Measurements from ENCODE around the gene IGSF9. TPM values are rescaled to one million over a fixed set of nuclear protein-coding genes. Genes with fewer than 3 reads are reported as not detected.
A peak's percentile ranks its signal among the peaks of the same experiment; 100 is the strongest.

Gene IGSF9
- total RNA-seq, 5 donors from 2014 or later (not counting 1 experiment from before 2014, with no cell fraction given) = 0.06 to 0.16 (median 0.12) TPM; not detected in 2

DNA sequence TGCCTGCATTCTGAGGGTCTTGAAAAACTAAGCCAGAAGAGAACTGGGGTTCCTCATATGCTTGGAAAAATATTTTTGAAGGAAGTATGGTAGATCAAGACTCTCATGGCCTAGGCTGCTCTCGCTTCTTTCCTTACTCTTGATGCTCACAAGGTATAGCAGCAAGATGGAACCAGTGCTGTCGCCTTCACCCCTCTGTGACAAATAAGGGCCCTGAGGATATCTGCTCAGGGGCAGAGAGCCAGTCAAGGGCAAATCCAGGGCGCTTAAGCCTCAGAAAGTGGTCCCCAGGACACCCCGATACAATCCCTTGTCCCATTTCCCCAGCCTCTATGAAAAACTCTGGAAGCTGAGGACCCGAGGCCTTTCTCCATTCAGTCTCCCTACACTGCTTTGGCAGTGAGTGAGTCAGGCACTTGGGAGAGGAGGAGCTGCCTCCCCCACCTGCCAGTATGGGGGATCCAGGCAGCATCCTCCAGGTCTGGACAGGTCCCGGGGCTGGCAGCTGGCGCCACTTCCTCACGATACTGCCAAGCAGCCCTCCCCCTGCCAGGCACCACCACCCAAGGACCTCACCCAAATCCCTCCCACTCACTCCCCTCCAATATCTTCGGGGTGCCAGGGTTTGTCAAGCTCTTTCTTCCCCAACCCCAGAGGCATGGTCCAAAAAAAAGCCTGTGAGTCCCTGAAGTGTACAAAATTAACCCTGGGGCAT, 1.3 kb downstream of the IGSF9 start:
- ChIA-PET CTCF (interaction anchor here (0.8 to 3.4 kb wide), 2 partner anchors 51 to 148 kb away, joined by 3 to 15 read pairs; no protein-coding TSS in a partner anchor), POLR2A (no interaction called here)
- H3K36me3 Mint-ChIP-seq = no peaks in the 10 kb centered on the region
- H3K4me3 Mint-ChIP-seq = peak overlapping the region in 1 of 3 donors; percentile 74
- H3K27me3 Mint-ChIP-seq = peaks cover 32 to 40% of the 10 kb centered on the region in 2 donors
- no peak overlapping the region for H3K27ac Mint-ChIP-seq
- no peaks in the 10 kb centered on the region for H3K9me3 Mint-ChIP-seq
- ATAC-seq (replicated peaks in 1 of 4) = no peak
- no peaks in the 10 kb centered on the region for H3K9me3 ChIP-seq
- no peak for DNase-seq
- WGBS (ENCODE audit: insufficient coverage) = 74% methylated on average over 4 of the region's 9 CpGs
- H3K4me1 ChIP-seq (ENCODE audit: control insufficient read depth in 1 of 2, extremely low read depth in 1 of 2, insufficient read depth in 2 of 2, low read length in 2 of 2) = peaks cover 0 to 13% of the 10 kb centered on the region in 2 experiments
- peaks cover 7 to 13% (median 12%) of the 10 kb centered on the region in 3 donors for H3K4me1 Mint-ChIP-seq
- peaks cover 0 to 52% of the 10 kb centered on the region in 2 experiments for H3K27me3 ChIP-seq (replicated peaks in 1 of 2; ENCODE audit: control insufficient read depth in 2 of 2, extremely low read depth in 1 of 2, insufficient read depth in 2 of 2, low read length in 1 of 2)
- H3K4me3 ChIP-seq (ENCODE audit: control insufficient read depth in 1 of 2, extremely low read depth in 1 of 2, low read length in 1 of 2) = no peak overlapping the region
- no peak overlapping the region for H3K27ac ChIP-seq (ENCODE audit: low read length)
- no peaks in the 10 kb centered on the region for H3K36me3 ChIP-seq (ENCODE audit: control insufficient read depth in 2 of 2, extremely low read depth in 1 of 2, insufficient read depth in 1 of 2, low read length in 1 of 2)

DNA sequence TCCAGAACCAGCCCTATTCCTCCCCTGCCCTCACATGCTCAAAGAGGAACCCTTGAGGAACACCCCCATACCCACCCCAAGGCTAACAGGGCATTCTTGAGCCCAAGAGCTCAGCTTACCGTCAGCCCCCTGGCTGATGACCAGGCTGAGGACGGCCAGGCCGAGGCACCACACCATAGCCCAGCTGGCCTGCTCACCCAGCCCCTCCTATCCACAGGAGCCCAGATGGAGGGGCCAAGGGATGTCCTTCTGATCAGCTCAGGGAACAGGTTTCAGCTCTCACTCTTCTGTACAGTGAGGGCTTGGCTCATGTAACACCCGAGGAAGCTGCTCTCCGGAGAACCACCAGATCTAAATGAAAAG, 2.2 kb downstream of the IGSF9 start:
- DNase-seq (no peak), ATAC-seq (replicated peaks in 1 of 4) (no peak)
- WGBS (ENCODE audit: insufficient coverage) = 90% methylated on average over 3 of the region's 5 CpGs
- H3K27ac Mint-ChIP-seq = no peak overlapping the region
- no peaks in the 10 kb centered on the region for H3K9me3 ChIP-seq
- H3K27ac ChIP-seq (ENCODE audit: low read length) = no peak overlapping the region
- peaks cover 0 to 55% of the 10 kb centered on the region in 2 experiments for H3K27me3 ChIP-seq (replicated peaks in 1 of 2; ENCODE audit: control insufficient read depth in 2 of 2, extremely low read depth in 1 of 2, insufficient read depth in 2 of 2, low read length in 1 of 2)
- no peak overlapping the region for H3K4me3 Mint-ChIP-seq
- no peak overlapping the region for H3K4me3 ChIP-seq (ENCODE audit: control insufficient read depth in 1 of 2, extremely low read depth in 1 of 2, low read length in 1 of 2)
- peaks cover 7 to 13% (median 12%) of the 10 kb centered on the region in 3 donors for H3K4me1 Mint-ChIP-seq
- H3K27me3 Mint-ChIP-seq = peaks cover 35 to 42% of the 10 kb centered on the region in 2 donors
- POLR2A ChIA-PET = interaction anchor here in 1 of 2 donors (0.6 to 0.7 kb wide), 2 partner anchors 24 to 49 kb away, joined by 3 to 8 read pairs; no protein-coding TSS in a partner anchor
- H3K36me3 ChIP-seq (ENCODE audit: control insufficient read depth in 2 of 2, extremely low read depth in 1 of 2, insufficient read depth in 1 of 2, low read length in 1 of 2) = no peaks in the 10 kb centered on the region
- peaks cover 0 to 13% of the 10 kb centered on the region in 2 experiments for H3K4me1 ChIP-seq (ENCODE audit: control insufficient read depth in 1 of 2, extremely low read depth in 1 of 2, insufficient read depth in 2 of 2, low read length in 2 of 2)
- H3K9me3 Mint-ChIP-seq = no peaks in the 10 kb centered on the region
- H3K36me3 Mint-ChIP-seq = no peaks in the 10 kb centered on the region
- CTCF ChIA-PET = interaction anchor here in 1 of 2 donors (0.8 kb wide), 1 partner anchor 150 kb away, joined by 8 read pairs; no protein-coding TSS in a partner anchor

DNA sequence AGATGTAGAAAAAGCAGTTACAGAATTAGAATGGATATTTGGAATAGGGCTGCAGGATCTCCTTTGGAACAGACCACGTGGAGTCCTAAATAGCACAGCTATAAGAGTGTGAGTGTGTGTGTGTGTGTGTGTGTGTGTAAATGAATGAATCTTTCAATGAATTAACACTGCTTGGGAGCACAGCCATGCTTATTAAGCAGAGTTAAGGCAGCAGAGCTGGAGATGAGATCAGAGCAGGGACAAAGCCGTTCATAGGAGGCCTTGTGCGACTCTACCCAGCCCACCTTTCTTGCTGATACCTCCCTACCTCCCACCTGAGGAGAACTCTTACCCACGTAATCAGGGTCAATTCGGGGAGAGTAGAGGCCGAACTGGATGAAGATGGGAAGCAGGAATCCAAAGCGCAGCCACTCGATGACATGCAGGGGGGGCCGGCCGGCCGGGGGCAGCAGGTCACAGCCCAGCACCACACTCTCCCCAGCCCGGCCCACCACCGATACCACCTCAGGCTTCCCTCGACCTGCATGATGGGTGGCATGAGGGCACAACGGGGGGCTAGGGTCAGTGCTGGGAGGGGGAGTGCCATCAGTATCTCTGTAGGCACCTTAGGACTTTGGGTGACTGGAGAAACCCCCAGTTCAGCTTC, 2.7 kb downstream of the IGSF9 start:
- CTCF ChIA-PET = interaction anchor here in 1 of 2 donors (0.8 kb wide), 1 partner anchor 150 kb away, joined by 8 read pairs; no protein-coding TSS in a partner anchor
- Histone ChIP-seq H3K27me3 (replicated peaks in 1 of 2; ENCODE audit: control insufficient read depth in 2 of 2, extremely low read depth in 1 of 2, insufficient read depth in 2 of 2, low read length in 1 of 2) (peaks cover 0 to 56% of the 10 kb centered on the region in 2 experiments), H3K9me3 (no peaks in the 10 kb centered on the region), H3K4me1 (ENCODE audit: control insufficient read depth in 1 of 2, extremely low read depth in 1 of 2, insufficient read depth in 2 of 2, low read length in 2 of 2) (peaks cover 0 to 13% of the 10 kb centered on the region in 2 experiments), H3K36me3 (ENCODE audit: control insufficient read depth in 2 of 2, extremely low read depth in 1 of 2, insufficient read depth in 1 of 2, low read length in 1 of 2) (no peaks in the 10 kb centered on the region), H3K4me3 (ENCODE audit: control insufficient read depth in 1 of 2, extremely low read depth in 1 of 2, low read length in 1 of 2) (no peak overlapping the region), H3K27ac (ENCODE audit: low read length) (no peak overlapping the region)
- Mint-ChIP-seq H3K27ac (peak overlapping the region in 1 of 2 donors; percentile 55), H3K4me3 (no peak overlapping the region), H3K27me3 (peaks cover 35 to 42% of the 10 kb centered on the region in 2 donors), H3K36me3 (no peaks in the 10 kb centered on the region), H3K4me1 (peaks cover 7 to 13% (median 12%) of the 10 kb centered on the region in 3 donors), H3K9me3 (no peaks in the 10 kb centered on the region)
- POLR2A ChIA-PET = interaction anchor here in 1 of 2 donors (0.6 to 0.7 kb wide), 2 partner anchors 25 to 49 kb away, joined by 3 to 8 read pairs; no protein-coding TSS in a partner anchor
- WGBS (ENCODE audit: insufficient coverage) = 62% methylated on average over 2 of the region's 15 CpGs
- DNase-seq = no peak
- ATAC-seq (replicated peaks in 1 of 4) = no peak

DNA sequence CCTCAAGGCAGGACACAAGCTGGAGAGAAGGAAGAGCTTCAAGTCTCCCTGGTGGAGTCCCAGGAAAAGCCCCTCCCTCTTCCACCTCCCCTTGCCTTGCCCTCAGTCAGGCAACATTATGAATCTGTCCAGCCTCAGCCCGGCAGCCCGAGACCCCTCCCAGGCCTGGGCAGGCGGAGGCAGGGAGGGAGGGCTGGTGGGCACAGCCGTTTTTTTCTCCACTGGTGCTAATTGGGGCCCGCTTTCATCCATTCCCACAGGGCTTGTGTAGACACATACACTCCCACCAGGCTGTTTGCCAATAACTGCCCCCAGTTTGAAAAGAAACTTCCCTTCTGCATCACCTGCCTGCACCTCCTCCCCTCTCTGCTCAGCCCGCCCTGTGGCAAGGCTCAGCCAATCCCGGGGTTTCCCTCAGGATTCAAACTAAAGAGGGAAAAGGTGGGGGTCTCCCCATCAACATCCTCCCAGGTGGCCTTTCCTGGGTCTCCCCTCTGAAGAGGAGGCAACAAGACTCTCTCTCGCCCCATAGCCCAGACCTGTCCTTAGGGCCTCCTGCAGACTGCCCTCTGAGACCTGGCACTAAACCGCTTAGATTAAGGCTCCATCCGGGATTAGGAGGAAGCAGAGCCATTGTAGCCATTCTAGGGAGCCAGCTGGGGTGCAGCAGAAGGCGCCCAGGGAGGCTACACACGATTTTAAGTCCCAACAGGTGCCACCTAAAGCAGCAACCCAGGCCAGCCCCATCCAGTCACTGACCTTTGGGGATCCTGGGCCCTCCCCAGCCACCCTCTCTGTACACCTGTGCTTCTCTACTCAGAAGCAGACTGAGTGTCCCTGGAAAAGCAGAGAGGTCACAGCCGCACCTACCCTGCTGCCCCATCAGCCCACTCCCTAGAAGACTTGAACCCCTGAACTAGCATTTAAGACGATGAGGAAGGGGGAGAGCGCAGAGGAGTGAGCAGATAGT, 3.5 kb downstream of the IGSF9 start:
- no peaks in the 10 kb centered on the region for H3K9me3 ChIP-seq
- DNase-seq (no peak), ATAC-seq (replicated peaks in 1 of 4) (no peak)
- Mint-ChIP-seq H3K27ac (no peak overlapping the region), H3K27me3 (peaks cover 35 to 41% of the 10 kb centered on the region in 2 donors), H3K4me3 (no peak overlapping the region), H3K9me3 (no peaks in the 10 kb centered on the region), H3K36me3 (no peaks in the 10 kb centered on the region), H3K4me1 (peaks cover 8 to 16% (median 12%) of the 10 kb centered on the region in 3 donors)
- H3K27ac ChIP-seq (ENCODE audit: low read length) = no peak overlapping the region
- no peak overlapping the region for H3K4me3 ChIP-seq (ENCODE audit: control insufficient read depth in 1 of 2, extremely low read depth in 1 of 2, low read length in 1 of 2)
- ChIA-PET POLR2A (interaction anchor here in 1 of 2 donors (0.5 kb wide), 1 partner anchor 37 kb away, joined by 3 read pairs; no protein-coding TSS in a partner anchor), CTCF (interaction anchor here in 1 of 2 donors (0.6 kb wide), 1 partner anchor 935 kb away, joined by 3 read pairs; no protein-coding TSS in a partner anchor)
- H3K27me3 ChIP-seq (replicated peaks in 1 of 2; ENCODE audit: control insufficient read depth in 2 of 2, extremely low read depth in 1 of 2, insufficient read depth in 2 of 2, low read length in 1 of 2) = peaks cover 0 to 64% of the 10 kb centered on the region in 2 experiments
- H3K36me3 ChIP-seq (ENCODE audit: control insufficient read depth in 2 of 2, extremely low read depth in 1 of 2, insufficient read depth in 1 of 2, low read length in 1 of 2) = no peaks in the 10 kb centered on the region
- 78% methylated on average over 11 of the region's 15 CpGs for WGBS (ENCODE audit: insufficient coverage)
- H3K4me1 ChIP-seq (ENCODE audit: control insufficient read depth in 1 of 2, extremely low read depth in 1 of 2, insufficient read depth in 2 of 2, low read length in 2 of 2) = peaks cover under 1 to 21% of the 10 kb centered on the region in 2 experiments

DNA sequence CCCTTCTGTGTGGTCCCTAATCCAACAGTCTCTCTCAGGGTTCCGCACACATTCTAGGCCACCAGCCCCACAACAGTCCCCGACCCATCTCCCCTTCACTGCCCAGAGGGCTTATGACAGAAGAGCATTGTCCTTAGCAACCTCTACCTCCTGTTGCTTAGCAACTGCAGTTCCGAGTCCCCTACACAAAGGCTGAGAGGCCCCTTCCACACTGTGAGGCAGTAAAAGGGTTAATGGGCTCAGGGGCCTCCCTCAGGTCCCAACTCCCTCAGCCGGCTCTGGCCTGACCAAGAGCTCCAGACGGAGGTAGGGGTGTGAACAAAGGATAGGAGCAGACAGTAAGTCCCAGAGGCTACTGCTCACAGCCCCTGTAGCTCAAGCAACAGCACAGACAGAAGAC, 4.3 kb downstream of the IGSF9 start:
- DNase-seq (no peak), ATAC-seq (replicated peaks in 1 of 4) (no peak)
- Mint-ChIP-seq H3K4me1 (peaks cover 12 to 21% (median 12%) of the 10 kb centered on the region in 3 donors), H3K4me3 (no peak overlapping the region), H3K9me3 (no peaks in the 10 kb centered on the region), H3K27ac (no peak overlapping the region), H3K27me3 (peaks cover 35 to 36% of the 10 kb centered on the region in 2 donors), H3K36me3 (no peaks in the 10 kb centered on the region)
- no peaks in the 10 kb centered on the region for H3K9me3 ChIP-seq
- H3K27ac ChIP-seq (ENCODE audit: low read length) = no peak overlapping the region
- CTCF ChIA-PET = interaction anchor here in 1 of 2 donors (0.6 kb wide), 2 partner anchors 936 to 1442 kb away, joined by 3 read pairs; no protein-coding TSS in a partner anchor
- POLR2A ChIA-PET = interaction anchor here in 1 of 2 donors (0.5 kb wide), 1 partner anchor 37 kb away, joined by 3 read pairs; no protein-coding TSS in a partner anchor
- H3K4me1 ChIP-seq (ENCODE audit: control insufficient read depth in 1 of 2, extremely low read depth in 1 of 2, insufficient read depth in 2 of 2, low read length in 2 of 2) = peaks cover 4 to 28% of the 10 kb centered on the region in 2 experiments
- 100% methylated on average over 1 of the region's 5 CpGs for WGBS (ENCODE audit: insufficient coverage)
- no peak overlapping the region for H3K4me3 ChIP-seq (ENCODE audit: control insufficient read depth in 1 of 2, extremely low read depth in 1 of 2, low read length in 1 of 2)
- peaks cover 0 to 67% of the 10 kb centered on the region in 2 experiments for H3K27me3 ChIP-seq (replicated peaks in 1 of 2; ENCODE audit: control insufficient read depth in 2 of 2, extremely low read depth in 1 of 2, insufficient read depth in 2 of 2, low read length in 1 of 2)
- H3K36me3 ChIP-seq (ENCODE audit: control insufficient read depth in 2 of 2, extremely low read depth in 1 of 2, insufficient read depth in 1 of 2, low read length in 1 of 2) = no peaks in the 10 kb centered on the region
